ENCODE data around the gene PLXDC2.

- TF ChIP-seq CTCF (conservative IDR thresholded peaks at IDR 0.05; ENCODE audit: low read length) (no peak), EZH2phosphoT487 (IDR thresholded peaks at IDR 0.05; ENCODE audit: borderline replicate concordance) (no peak)
Measured at GRCh38 chr10:20181434-20181833, 365.2 kb downstream of the PLXDC2 start.

All from Loucy (cell line).